Right lobe of liver (tissue), 6 donors: ENCODE measurements around the gene CERS6. TPM values are rescaled to one million over a fixed set of nuclear protein-coding genes. Genes with fewer than 3 reads are reported as not detected.

Experiments used
- ATAC-seq, 4 donors: fragments of 200-7000 bp; cut with Tn5 transposase; one replicate each; pipeline ENCODE4 v1.9.1; 2020; ENCODE audit warnings: mild to moderate bottlenecking in 4 of 4, moderate library complexity in 4 of 4
- DNase-seq, 3 donors: peaks; one replicate each; pipeline ENCODE4 v3.0.0-alpha.2; 2020
- H3K27ac ChIP-seq, 3 donors: fragments of 200-600 bp; one replicate each; pipeline ENCODE4 v1.8.0; 2022
- H3K27me3 ChIP-seq, 2 donors: fragments of 200-600 bp; one replicate each; pipeline ENCODE4 v1.8.0; 2022
- H3K36me3 ChIP-seq, 4 donors: fragments of 200-600 bp; sonication (generic) in 1 of 4; one replicate each; pipeline versions ENCODE4 v1.5.1 to v1.8.0; 2017 to 2022; ENCODE audit warnings: control low read depth in 1 of 4
- H3K4me1 ChIP-seq, 4 donors: fragments of 200-600 bp; sonication (generic) in 1 of 4; one replicate each; pipeline versions ENCODE4 v1.5.1 to v1.8.0; 2017 to 2022; ENCODE audit warnings: control low read depth in 1 of 4
- H3K4me3 ChIP-seq, 3 donors: fragments of 200-600 bp; one replicate each; pipeline ENCODE4 v1.8.0; 2022
- H3K9me3 ChIP-seq, 4 donors: fragments of 200-600 bp; sonication (generic) in 1 of 4; one replicate each; pipeline versions ENCODE4 v1.5.1 to v1.8.0; 2017 to 2022; ENCODE audit warnings: control low read depth in 1 of 4
- CTCF ChIP-seq, 4 donors: fragments of 200-600 bp in 3 of 4; fragments of 450-650 bp in 1 of 4; IDR thresholded peaks; one replicate each; pipeline versions ENCODE4 v1.5.1 to v1.8.0; 2016 to 2022; ENCODE audit warnings: antibody characterized with exemption in 4 of 4, mild to moderate bottlenecking in 2 of 4
- POLR2A ChIP-seq: fragments of 450-650 bp; IDR thresholded peaks from one replicate; pipeline ENCODE4 v1.6.1; 2017; ENCODE audit warnings: antibody characterized with exemption, mild to moderate bottlenecking
- WGBS: methylation state at CpG from one replicate; pipeline ENCODE4 v1.1.6; 2018; ENCODE audit warnings: low coverage, low lambda C conversion rate; ENCODE audit not compliant: insufficient coverage; ENCODE audit errors: missing lambda C conversion rate; 5-methylcytosine and 5-hydroxymethylcytosine counted together
- intact Hi-C, 2 donors: fragments of 100-400 bp; cut with DNase I; formaldehyde crosslinking; loops; one replicate each; pipeline versions ENCODE4 v1.11.2 to v1.14.1; 2022
- total RNA-seq, 6 experiments: library from RNA; depleted of rRNA in 2 of 6; stranded (reverse); fragments of >200 nt in 2 of 6; fragmentation: NEBNext Ultra II Directional in 3 of 6; extraction: Animal tissue kit (Norgen Biotek cat#: 25700) in 3 of 6; gene quantifications; one replicate each; pipeline versions ENCODE4 v1.1.0 to v1.2.4, GENCODE V29; 2016 to 2023
- donor health status: DM: no; HTN: yes; CAD: no.
- donor health status: DM: no; HTN: no; CAD: no.
- donor health status: DM: no; HTN: no; CAD: no.
- donor health status: DM: no; HTN: yes; CAD: no.
- donor health status: DM: no; HTN: yes; CAD: no.

CERS6 gene
- total RNA-seq, 6 experiments from 2014 or later: 10.4 to 30.1 (median 15.6) TPM

DNA sequence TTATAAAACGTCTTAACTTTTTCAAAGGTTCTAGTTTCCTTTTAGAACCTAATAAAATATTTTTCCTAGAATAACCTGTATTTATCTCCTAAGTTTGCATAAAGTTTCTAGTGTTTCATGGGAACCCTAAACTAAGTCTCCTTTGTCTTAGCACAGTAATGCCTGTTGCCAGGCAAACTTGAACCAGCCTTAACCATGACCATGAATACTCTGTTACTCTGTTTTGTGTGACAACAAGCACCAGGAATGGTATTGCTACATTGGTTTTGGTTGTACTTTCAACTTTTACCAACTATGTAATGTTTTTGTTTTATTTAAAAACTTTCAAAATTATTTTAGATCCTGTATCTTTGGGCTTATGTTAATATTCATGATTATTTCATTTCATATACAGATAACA lies 137.6 kb downstream of the CERS6 start:
- Histone ChIP-seq H3K4me1 (no peaks in the 10 kb centered on the region), H3K4me3 (no peak overlapping the region), H3K27me3 (no peaks in the 10 kb centered on the region), H3K36me3 (no peaks in the 10 kb centered on the region), H3K9me3 (no peaks in the 10 kb centered on the region), H3K27ac (no peak overlapping the region)
- ATAC-seq (no peak), DNase-seq (no peak)
- intact Hi-C loops: no loop called here
- TF ChIP-seq CTCF (IDR thresholded peaks at IDR 0.05) (no peak), POLR2A (no peak)
- 86% methylated on average over 1 of the region's 1 CpG for WGBS

DNA sequence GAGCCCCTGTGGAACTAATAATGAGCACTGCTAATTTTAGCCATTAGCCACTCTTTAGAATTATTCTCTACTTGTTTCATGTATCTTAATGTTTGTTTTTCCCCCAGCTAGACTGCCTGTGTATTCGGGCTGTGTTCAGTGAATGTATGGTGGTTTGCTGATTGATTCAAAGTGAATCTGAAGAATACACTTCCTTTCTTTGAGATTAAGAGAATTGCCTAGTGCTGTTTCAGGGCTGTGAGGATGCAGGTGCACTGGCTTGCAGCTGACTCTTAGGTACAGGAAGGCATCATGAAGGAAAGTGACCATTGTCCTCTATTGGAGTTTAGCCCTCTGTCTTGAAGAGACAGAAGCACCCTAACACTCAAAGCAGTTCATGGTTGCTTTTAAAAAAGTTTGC lies 138.7 kb downstream of the CERS6 start:
- Histone ChIP-seq H3K4me3 (no peak overlapping the region), H3K9me3 (no peaks in the 10 kb centered on the region), H3K4me1 (no peaks in the 10 kb centered on the region), H3K36me3 (no peaks in the 10 kb centered on the region), H3K27me3 (no peaks in the 10 kb centered on the region), H3K27ac (no peak overlapping the region)
- DNase-seq (no peak), ATAC-seq (no peak)
- 47% methylated on average over 1 of the region's 1 CpG for WGBS
- TF ChIP-seq POLR2A (no peak), CTCF (IDR thresholded peaks at IDR 0.05) (no peak)
- intact Hi-C loops: no loop called here

DNA sequence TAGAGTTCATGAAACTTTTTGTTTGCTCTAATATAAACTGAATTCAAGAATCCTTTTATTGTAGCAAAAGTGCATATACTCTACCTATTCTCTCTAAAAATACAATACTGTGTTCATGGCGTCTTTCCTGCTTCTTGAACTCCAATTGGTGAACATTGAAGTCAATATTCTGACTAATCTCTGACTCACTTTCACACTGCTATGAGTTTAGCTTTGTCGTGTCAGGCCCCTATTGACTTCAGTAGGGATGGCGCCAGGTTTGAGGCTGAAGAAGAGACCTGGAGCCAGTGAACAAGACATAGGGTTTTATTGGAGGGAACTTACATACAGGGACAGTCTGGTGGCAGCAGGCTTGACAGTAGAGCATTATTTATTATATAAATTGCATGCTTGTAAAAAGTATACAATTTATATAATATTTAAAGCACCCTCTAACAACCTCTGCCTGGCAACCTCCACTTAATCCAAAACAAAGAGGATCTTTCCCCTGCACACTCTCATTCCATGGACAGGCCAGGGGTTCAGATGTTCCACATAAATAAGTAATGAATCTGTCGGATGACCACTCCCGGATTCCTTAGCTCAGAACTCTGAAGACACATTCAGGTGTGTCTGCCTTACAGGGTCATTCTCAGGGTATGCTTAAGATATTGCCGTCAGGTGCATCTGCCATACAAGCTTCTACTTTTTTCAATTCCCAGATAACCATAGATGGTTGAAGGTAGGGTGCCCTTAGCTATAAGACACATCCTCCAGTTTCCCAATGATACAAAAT lies 141.0 kb downstream of the CERS6 start:
- no peaks in the 10 kb centered on the region for H3K36me3 ChIP-seq
- TF ChIP-seq CTCF (IDR thresholded peaks at IDR 0.05) (no peak), POLR2A (no peak)
- no peaks in the 10 kb centered on the region for H3K27me3 ChIP-seq
- no peak overlapping the region for H3K4me3 ChIP-seq
- DNase-seq (no peak), ATAC-seq (no peak)
- WGBS: 89% methylated on average over 6 of the region's 6 CpGs
- no peaks in the 10 kb centered on the region for H3K4me1 ChIP-seq
- H3K9me3 ChIP-seq: no peaks in the 10 kb centered on the region
- intact Hi-C loops: no loop called here
- H3K27ac ChIP-seq: no peak overlapping the region

DNA sequence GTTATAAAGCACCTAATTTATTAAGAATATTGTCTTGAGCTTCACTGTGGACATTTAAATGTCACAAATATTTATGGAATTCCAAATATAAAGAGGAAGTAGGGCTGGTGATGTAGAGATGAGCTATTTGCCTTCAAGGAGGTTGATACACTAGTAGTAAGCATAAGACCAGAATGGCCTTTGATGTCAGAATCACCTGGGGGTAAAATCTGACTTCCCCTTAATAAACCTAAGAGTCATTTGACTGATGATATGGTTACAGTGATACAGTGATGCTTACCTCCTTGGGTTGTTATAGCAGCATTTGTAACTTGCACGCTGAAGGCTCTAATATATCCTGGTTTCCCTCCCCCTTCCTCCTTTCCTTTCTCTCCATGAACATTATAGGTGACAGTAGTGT lies 143.7 kb downstream of the CERS6 start:
- DNase-seq (no peak), ATAC-seq (no peak)
- 100% methylated on average over 1 of the region's 1 CpG for WGBS
- H3K27ac ChIP-seq: no peak overlapping the region
- intact Hi-C loops: no loop called here
- H3K4me1 ChIP-seq: no peaks in the 10 kb centered on the region
- no peak for TF ChIP-seq CTCF (IDR thresholded peaks at IDR 0.05)
- no peak overlapping the region for H3K4me3 ChIP-seq
- no peaks in the 10 kb centered on the region for H3K27me3 ChIP-seq
- no peaks in the 10 kb centered on the region for H3K36me3 ChIP-seq
- H3K9me3 ChIP-seq: no peaks in the 10 kb centered on the region
